Large intestine (tissue), 3 donors: ENCODE results near the gene LTO1. TPM values are rescaled to one million over a fixed set of nuclear protein-coding genes. Genes with fewer than 3 reads are reported as not detected.
"Not testable (repeated sequence)": the region's sequence is repeated elsewhere in the genome, so short reads cannot be mapped to it uniquely, and the experiment has no call there.

ENCODE experiments used
- DNase-seq, 2 donors: peaks; one replicate each; pipeline versions ENCODE4 v3.0.0 to v3.0.0-alpha.2; 2013
- H3K27ac ChIP-seq: one replicate; pipeline ENCODE4 v1.5.1; 2013; ENCODE audit warnings: low read length
- H3K27me3 ChIP-seq: 2 replicates; pipeline ENCODE4 v1.6.1; 2013; ENCODE audit warnings: low read length; ENCODE audit not compliant: control insufficient read depth, insufficient read depth
- H3K36me3 ChIP-seq: 2 replicates; pipeline ENCODE4 v1.6.1; 2013; ENCODE audit warnings: low read length; ENCODE audit not compliant: control insufficient read depth, insufficient read depth
- H3K4me1 ChIP-seq: one replicate; pipeline ENCODE4 v1.6.1; 2013; ENCODE audit warnings: low read length; ENCODE audit not compliant: control insufficient read depth, insufficient read depth
- H3K4me3 ChIP-seq: one replicate; pipeline ENCODE4 v1.5.1; 2013; ENCODE audit warnings: low read length
- H3K9me3 ChIP-seq: one replicate; pipeline ENCODE4 v1.6.1; 2013; ENCODE audit warnings: mild to moderate bottlenecking, low read depth, low read length, moderate library complexity; ENCODE audit not compliant: control insufficient read depth
- WGBS: methylation state at CpG from one replicate; pipeline ENCODE4 v1.1.5; 2013; ENCODE audit warnings: low lambda C conversion rate; ENCODE audit not compliant: insufficient coverage; 5-methylcytosine and 5-hydroxymethylcytosine counted together
- polyA plus RNA-seq: library from polyadenylated mRNA; unstranded; fragments of 120-200 nt; gene quantifications from one replicate; pipeline ENCODE4 v1.2.1, GENCODE V29; 2013

LTO1 gene
- polyA plus RNA-seq, 1 donor, result 24.1 TPM

- DNase-seq, result no peak
- H3K27ac ChIP-seq, result no peak overlapping the region
- H3K9me3 ChIP-seq, result peaks cover 3% of the 10 kb centered on the region
- no peak overlapping the region for H3K4me3 ChIP-seq
- no peaks in the 10 kb centered on the region for H3K4me1 ChIP-seq
- H3K27me3 ChIP-seq, result peaks cover 3% of the 10 kb centered on the region
- no peaks in the 10 kb centered on the region for H3K36me3 ChIP-seq
- no CpG with 5 or more reads among the region's 10 CpGs for WGBS
Measured at GRCh38 chr11:69694781-69695180, 19.6 kb upstream of the LTO1 start.

DNA sequence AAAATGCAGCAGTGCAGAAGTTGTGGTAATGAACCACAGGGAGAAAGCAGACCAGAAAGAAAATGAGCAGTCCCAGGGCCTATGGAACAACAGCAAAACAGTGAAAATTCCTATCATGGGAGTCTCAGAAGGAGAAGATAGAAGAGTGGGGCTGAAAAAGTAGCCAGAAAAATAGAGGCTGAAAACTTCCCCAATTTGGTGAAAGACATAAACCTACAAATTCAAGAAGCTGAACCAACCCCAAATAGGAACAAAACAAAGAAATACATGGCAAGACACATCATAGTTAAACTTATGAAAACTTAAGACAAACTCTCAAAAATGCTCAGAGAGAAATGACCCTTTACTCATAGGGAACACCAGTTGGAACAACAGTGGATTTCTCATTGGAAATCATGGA, 17.3 kb upstream of the LTO1 start:
- H3K4me3 ChIP-seq, result no peak overlapping the region
- peaks cover 3% of the 10 kb centered on the region for H3K9me3 ChIP-seq
- peaks cover 3% of the 10 kb centered on the region for H3K27me3 ChIP-seq
- DNase-seq, result no peak
- no peaks in the 10 kb centered on the region for H3K4me1 ChIP-seq
- no peak overlapping the region for H3K27ac ChIP-seq
- no peaks in the 10 kb centered on the region for H3K36me3 ChIP-seq

DNA sequence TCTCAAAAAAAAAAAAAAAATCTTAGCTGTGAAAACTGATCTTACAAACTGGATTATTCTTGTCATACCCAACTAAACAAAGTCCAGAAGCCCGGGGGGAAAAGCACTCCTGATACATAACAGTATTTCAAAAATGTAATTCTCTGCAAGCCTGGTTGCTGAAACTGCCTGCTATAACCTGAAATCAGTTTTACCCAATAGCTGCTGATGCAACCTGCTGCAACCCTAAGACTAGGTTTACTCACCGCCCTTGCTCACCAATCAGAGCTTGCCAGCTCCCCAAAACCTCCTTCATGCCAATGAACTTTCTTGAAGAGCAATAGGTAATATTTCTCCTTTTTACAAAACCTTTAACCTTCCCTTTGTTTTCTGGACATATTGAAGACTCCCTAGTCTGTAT, 16.3 kb upstream of the LTO1 start:
- DNase-seq, result no peak
- Histone ChIP-seq H3K27ac (no peak overlapping the region), H3K9me3 (peaks cover 3% of the 10 kb centered on the region), H3K27me3 (no peaks in the 10 kb centered on the region), H3K36me3 (no peaks in the 10 kb centered on the region), H3K4me3 (no peak overlapping the region), H3K4me1 (no peaks in the 10 kb centered on the region)
- 100% methylated on average over 1 of the region's 2 CpGs for WGBS

GRCh38 chr11:69689484-69690319, 14.5 kb upstream of the LTO1 start:
- H3K36me3 ChIP-seq, result no peaks in the 10 kb centered on the region
- H3K9me3 ChIP-seq, result peaks cover 3% of the 10 kb centered on the region
- no peak overlapping the region for H3K27ac ChIP-seq
- no peak for DNase-seq
- 90% methylated on average over 3 of the region's 5 CpGs for WGBS
- no peak overlapping the region for H3K4me3 ChIP-seq
- H3K27me3 ChIP-seq, result no peaks in the 10 kb centered on the region
- no peaks in the 10 kb centered on the region for H3K4me1 ChIP-seq

DNA sequence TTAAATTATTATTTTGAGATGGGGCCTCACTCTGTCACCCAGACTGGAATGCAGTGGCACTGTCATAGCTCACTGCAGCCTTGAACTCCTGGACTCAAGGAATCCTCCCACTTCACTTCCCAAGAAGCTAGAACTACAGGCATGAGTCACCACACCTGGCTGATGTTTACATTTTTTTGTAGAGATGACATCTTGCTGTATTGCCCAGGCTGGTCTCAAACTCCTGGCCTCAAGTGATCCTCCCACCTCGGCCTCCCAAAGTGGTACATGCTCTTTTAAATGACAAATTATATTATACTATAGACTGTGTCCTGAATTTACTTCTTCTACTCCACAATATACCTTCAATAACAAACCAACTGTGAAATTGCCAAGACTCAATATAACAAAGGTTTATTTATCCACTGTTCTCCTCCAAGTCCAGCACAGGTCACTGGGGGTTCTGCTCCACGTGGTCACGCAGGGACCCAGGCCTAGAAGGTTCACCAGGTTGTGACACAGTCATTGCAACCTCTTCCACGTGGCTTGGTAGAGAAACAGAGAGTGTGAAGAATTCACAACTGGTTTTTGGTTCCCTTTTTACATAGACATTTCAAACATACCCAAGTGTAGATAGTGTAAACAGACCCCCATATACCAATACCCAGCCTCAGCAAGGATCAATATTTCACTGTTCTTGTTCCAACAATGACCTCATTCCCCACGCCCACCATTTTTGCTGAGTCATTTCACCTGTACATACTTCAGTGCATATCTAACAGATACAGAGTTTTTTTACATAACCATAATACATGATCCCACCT, 13.0 kb upstream of the LTO1 start:
- H3K9me3 ChIP-seq, H3K27me3 ChIP-seq, H3K4me3 ChIP-seq, H3K4me1 ChIP-seq, H3K27ac ChIP-seq, H3K36me3 ChIP-seq: not testable (repeated sequence)
- peak in 1 of 2 donors; percentile 75 for DNase-seq
- 33% methylated on average over 1 of the region's 5 CpGs for WGBS

DNA sequence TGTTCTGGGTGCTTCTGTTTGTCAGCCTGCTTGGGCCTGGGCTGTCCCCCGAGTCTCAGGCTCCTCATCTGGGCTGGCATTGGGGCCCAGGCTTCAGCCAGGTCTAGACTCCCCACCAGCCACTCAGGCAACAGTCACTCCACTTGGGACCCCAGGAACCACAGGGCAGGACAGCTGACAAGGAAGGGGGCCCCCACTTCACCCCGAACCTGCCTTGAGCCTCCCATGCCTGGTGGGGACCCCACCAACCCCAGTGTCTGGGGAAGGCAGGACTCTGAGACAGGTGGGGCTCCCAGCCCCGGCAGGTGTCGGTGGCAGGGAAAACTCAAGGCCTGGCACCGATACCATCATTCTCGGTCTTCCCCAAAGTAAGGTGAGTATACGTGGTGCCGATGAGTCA, 11.7 kb upstream of the LTO1 start:
- Histone ChIP-seq H3K4me1 (no peaks in the 10 kb centered on the region), H3K27ac (no peak overlapping the region), H3K36me3 (no peaks in the 10 kb centered on the region), H3K9me3 (no peaks in the 10 kb centered on the region), H3K27me3 (no peaks in the 10 kb centered on the region), H3K4me3 (no peak overlapping the region)
- no peak for DNase-seq
- no CpG with 5 or more reads among the region's 8 CpGs for WGBS

DNA sequence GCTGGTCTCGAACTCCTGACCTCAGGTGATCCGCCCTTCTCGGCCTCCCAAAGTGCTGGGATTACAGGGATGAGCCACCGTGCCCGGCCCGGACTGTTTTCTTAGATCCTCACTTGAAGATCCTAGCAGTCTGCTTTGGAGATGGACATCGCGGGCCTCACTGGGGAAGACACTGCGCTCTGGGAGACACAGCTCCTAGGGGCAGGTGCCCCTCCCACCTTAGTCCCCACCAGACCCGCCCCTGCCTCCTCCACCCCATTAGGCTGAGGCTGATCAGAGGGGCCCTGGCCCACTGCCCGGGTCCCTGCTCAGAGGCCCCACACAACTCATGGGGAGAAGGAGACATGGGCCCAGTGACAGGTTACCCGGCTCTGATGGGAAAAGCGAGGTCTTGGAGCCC, 11.3 kb upstream of the LTO1 start:
- no peak overlapping the region for H3K27ac ChIP-seq
- H3K27me3 ChIP-seq, result no peaks in the 10 kb centered on the region
- no peaks in the 10 kb centered on the region for H3K4me1 ChIP-seq
- no peak for DNase-seq
- no peaks in the 10 kb centered on the region for H3K36me3 ChIP-seq
- no peaks in the 10 kb centered on the region for H3K9me3 ChIP-seq
- WGBS, result no CpG with 5 or more reads among the region's 13 CpGs
- H3K4me3 ChIP-seq, result no peak overlapping the region

- H3K4me3 ChIP-seq, result no peak overlapping the region
- WGBS, result 0% methylated on average over 1 of the region's 8 CpGs
- no peak overlapping the region for H3K27ac ChIP-seq
- no peaks in the 10 kb centered on the region for H3K9me3 ChIP-seq
- no peaks in the 10 kb centered on the region for H3K4me1 ChIP-seq
- no peak for DNase-seq
- no peaks in the 10 kb centered on the region for H3K27me3 ChIP-seq
- H3K36me3 ChIP-seq, result no peaks in the 10 kb centered on the region
Measured at GRCh38 chr11:69685348-69685747, 10.2 kb upstream of the LTO1 start.

- no peak overlapping the region for H3K4me3 ChIP-seq
- H3K27ac ChIP-seq, result no peak overlapping the region
- no peaks in the 10 kb centered on the region for H3K27me3 ChIP-seq
- H3K4me1 ChIP-seq, result no peaks in the 10 kb centered on the region
- H3K9me3 ChIP-seq, result no peaks in the 10 kb centered on the region
- WGBS, result no CpG with 5 or more reads among the region's 11 CpGs
- H3K36me3 ChIP-seq, result no peaks in the 10 kb centered on the region
- DNase-seq, result no peak
Measured at GRCh38 chr11:69684651-69685050, 9.5 kb upstream of the LTO1 start.

DNA sequence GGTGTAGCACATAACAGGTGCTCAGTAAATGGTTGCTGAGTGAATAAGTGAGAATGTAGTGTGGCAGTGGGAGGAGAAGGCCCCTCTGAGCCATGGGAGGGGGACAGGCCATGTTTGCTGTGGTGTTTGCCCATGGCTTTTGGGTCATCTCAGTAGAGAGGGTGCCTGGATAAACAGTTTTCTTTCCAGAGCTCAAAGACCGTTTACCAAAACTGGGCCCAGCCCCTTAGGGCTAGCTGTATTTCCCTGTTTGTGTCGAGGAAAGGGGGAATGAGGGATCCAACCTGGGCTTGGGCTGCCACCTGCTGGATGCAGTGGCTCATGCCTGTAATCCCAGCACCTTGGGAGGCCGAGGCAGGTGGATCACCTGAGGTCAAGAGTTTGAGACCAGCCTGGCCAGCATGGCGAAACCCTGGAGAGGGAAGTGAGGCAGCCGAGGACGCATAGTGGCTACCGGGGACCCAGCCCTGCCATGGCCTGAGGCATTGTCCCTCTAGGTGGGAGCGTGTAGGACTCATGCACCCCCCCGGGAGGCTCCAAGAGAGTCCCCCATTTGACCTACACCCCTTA, 8.7 kb upstream of the LTO1 start:
- DNase-seq, result peak in 1 of 2 donors; percentile 27
- Histone ChIP-seq H3K4me1 (no peaks in the 10 kb centered on the region), H3K36me3 (no peaks in the 10 kb centered on the region), H3K4me3 (no peak overlapping the region), H3K27me3 (no peaks in the 10 kb centered on the region), H3K27ac (no peak overlapping the region), H3K9me3 (no peaks in the 10 kb centered on the region)
- no CpG with 5 or more reads among the region's 9 CpGs for WGBS
